Raji (cell line): ENCODE data around the gene SCAMP2.

Experiments
- POLR2A ChIP-seq: IDR thresholded peaks from 2 replicates; pipeline ENCODE4 v1.6.1; 2011; ENCODE audit warnings: low read depth, low read length, control low read depth; ENCODE audit not compliant: insufficient read depth

Gene SCAMP2

GRCh38 chr15:74870436-74871215 is 2.5 kb downstream of the SCAMP2 start:
- no peak for TF ChIP-seq POLR2A

GRCh38 chr15:74869726-74870407 is 3.3 kb downstream of the SCAMP2 start:
- TF ChIP-seq POLR2A: no peak

GRCh38 chr15:74869372-74869725 is 3.8 kb downstream of the SCAMP2 start:
- TF ChIP-seq POLR2A: no peak

GRCh38 chr15:74868059-74868458 is 5.1 kb downstream of the SCAMP2 start:
- TF ChIP-seq POLR2A: no peak

- TF ChIP-seq POLR2A: no peak
Observed at GRCh38 chr15:74867466-74868038, 5.6 kb downstream of the SCAMP2 start.

GRCh38 chr15:74866090-74866489 is 7.1 kb downstream of the SCAMP2 start:
- TF ChIP-seq POLR2A: no peak

GRCh38 chr15:74865316-74865715 is 7.8 kb downstream of the SCAMP2 start:
- TF ChIP-seq POLR2A: no peak

- TF ChIP-seq POLR2A: no peak
Observed at GRCh38 chr15:74864296-74864695, 8.9 kb downstream of the SCAMP2 start.

GRCh38 chr15:74863239-74864056 is 9.7 kb downstream of the SCAMP2 start:
- TF ChIP-seq POLR2A: no peak

- no peak for TF ChIP-seq POLR2A
Observed at GRCh38 chr15:74858369-74858740, 14.8 kb downstream of the SCAMP2 start.

- no peak for TF ChIP-seq POLR2A
Observed at GRCh38 chr15:74857671-74858368, 15.3 kb downstream of the SCAMP2 start.

GRCh38 chr15:74857082-74857655 is 16.0 kb downstream of the SCAMP2 start:
- no peak for TF ChIP-seq POLR2A

- no peak for TF ChIP-seq POLR2A
Observed at GRCh38 chr15:74856537-74856936, 16.6 kb downstream of the SCAMP2 start.

GRCh38 chr15:74855857-74856256 is 17.3 kb downstream of the SCAMP2 start:
- no peak for TF ChIP-seq POLR2A
